ENCODE data around the gene PMM1.

- TF ChIP-seq CTCF (IDR thresholded peaks at IDR 0.05) (no peak), POLR2A (IDR thresholded peaks at IDR 0.05) (no peak)
These were observed 19.4 kb downstream of the PMM1 start for GRCh38 chr22:41570221-41570620.
